ENCODE measurements around the gene GRIN2A.

GRIN2A gene

DNA sequence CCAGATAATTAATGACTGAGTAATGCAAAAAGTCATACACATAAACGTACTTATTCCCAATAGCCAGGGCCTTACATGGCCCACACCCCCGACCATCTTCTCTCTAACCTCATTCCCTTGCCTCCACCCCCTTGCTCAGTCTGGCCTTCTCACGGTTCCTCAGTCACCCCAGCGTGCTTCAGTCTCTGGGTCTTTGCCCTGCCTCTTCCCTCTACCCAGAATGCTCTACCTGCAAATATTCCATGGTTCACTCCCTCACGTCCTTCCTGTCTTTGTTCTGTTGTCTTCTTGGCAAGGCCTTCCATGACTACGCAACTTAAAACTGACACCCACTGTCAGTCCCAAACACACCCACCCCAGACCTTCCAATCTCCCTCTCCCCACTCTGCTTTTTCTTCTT lies 468.3 kb downstream of the GRIN2A start:
- no peak for DNase-seq

DNA sequence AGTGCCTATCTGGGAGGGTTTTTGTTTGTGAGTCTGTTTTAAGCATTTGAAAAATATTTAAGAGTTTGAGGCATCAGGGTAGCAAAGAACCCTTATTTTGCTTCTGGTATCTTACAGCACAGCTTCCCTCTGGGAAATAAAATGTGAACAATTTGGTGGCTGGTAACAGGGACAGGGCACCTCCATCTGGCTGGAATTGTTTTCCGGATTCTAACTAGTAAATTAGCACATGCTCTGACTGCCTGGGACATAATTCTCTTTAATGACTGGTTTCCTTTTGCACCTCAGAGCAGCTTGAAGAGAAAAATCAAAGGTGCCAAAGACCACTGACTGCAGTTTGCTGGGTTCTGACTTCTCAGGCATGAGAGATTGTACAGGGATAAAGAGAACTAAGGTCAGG lies 469.1 kb downstream of the GRIN2A start:
- no peak for DNase-seq

DNA sequence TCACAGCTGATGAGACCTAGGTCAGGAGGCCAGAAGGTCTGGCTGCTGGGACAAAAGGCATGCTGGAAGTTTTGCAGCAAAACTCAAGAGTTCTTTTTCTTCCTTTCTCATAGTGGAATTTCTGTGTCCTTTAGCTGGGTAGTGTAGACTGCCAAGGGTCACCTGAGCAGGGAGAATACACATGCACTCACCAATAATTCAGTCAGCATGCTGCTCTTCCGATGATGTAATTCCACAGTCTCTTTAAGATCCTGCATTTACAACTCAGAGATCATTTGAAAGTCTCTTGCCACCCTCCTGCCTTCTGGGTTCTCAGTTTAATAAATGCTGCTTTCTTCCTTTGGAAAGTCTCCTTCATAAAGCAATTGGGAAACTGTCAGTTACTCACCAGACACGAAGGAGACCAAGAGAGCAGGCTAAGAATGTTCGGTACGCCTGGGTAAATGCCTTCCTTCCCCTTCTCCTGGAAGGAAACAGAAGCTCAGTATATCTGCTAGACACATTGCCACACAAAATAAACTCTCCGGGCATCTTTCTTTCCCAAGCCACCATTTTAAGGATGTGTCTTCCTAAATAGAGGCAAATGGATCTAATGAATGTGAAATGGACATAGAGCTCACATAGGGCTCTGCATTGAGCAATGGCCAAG lies 473.1 kb downstream of the GRIN2A start:
- DNase-seq: no peak

DNA sequence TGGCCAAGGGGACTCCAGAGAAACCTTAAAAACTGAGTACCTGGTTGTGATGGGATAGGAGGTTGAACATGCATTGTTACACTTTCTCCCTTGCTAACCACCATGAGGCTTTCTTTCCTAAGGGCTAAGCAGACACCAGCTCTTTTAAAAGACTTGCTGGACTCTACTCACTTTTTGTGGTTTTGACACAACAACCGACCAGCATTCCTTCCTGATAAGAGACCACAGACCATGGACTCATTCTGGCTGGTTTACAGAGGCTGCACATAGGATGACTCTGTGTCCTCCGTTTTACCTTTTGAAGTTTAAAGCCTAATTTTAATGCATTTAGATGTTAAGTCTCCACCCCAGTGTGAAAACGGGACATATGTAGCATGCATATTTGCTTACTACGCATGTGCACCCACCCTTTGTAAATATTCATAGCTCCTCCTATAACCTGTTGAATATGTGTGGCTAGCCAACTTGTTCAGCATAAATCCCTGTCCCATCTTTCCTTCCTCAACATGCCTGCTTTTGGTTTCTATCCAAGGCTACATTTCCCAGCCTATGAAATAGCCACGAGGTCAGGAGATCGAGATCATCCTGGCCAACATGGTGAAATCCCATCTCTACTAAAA lies 475.9 kb downstream of the GRIN2A start:
- no peak for DNase-seq

DNA sequence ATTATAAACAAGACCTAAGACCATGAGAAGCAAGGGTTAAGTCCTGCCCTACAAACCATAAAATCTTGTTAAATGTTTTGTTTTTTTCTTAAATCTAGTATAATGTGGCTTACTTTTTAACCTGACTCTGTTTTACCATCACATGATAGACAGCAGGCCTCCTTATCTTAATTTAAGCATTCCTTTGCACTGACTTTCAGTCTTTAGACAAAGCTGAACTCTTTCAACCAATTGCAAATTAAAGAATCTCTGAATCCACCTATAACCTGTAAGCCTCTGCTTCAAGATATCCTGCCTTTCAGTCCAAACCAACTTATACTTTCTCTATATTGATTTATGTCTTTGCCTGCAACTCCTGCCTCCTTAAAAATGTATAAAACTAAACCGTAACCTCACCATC lies 478.5 kb downstream of the GRIN2A start:
- DNase-seq: no peak
